Muscle layer of colon (tissue), 2 donors: ENCODE results near the gene IDI2.

ENCODE experiments used
- H3K27ac ChIP-seq: one replicate; pipeline ENCODE4 v1.7.0; 2013; ENCODE audit warnings: low read depth, mild to moderate bottlenecking, low read length, moderate library complexity
- H3K27me3 ChIP-seq, 2 donors: one replicate each; pipeline ENCODE4 v1.7.0; 2013; ENCODE audit warnings: low read length in 2 of 2, mild to moderate bottlenecking in 2 of 2; ENCODE audit not compliant: insufficient read depth in 2 of 2, control insufficient read depth in 1 of 2
- H3K36me3 ChIP-seq: one replicate; pipeline ENCODE4 v1.7.0; 2013; ENCODE audit warnings: mild to moderate bottlenecking, low read length; ENCODE audit not compliant: insufficient read depth
- H3K4me1 ChIP-seq: one replicate; pipeline ENCODE4 v1.7.0; 2013; ENCODE audit warnings: mild to moderate bottlenecking, low read length; ENCODE audit not compliant: insufficient read depth
- H3K4me3 ChIP-seq, 2 donors: one replicate each; pipeline ENCODE4 v1.7.0; 2013; ENCODE audit warnings: low read length in 2 of 2, low read depth in 1 of 2, mild to moderate bottlenecking in 1 of 2, moderate library complexity in 1 of 2
- H3K9ac ChIP-seq: one replicate; pipeline ENCODE4 v1.7.0; 2013; ENCODE audit warnings: low read length
- H3K9me3 ChIP-seq: one replicate; pipeline ENCODE4 v1.7.0; 2013; ENCODE audit warnings: mild to moderate bottlenecking, low read length
- donor health status: abdominal sarcoma.
- donor health status: Adenocarcinoma of cecum.

The IDI2 gene

GRCh38 chr10:974038-974784 lies 51.4 kb downstream of the IDI2 start:
- Histone ChIP-seq H3K27me3 (no peaks in the 10 kb centered on the region), H3K4me1 (peaks cover 9% of the 10 kb centered on the region), H3K9me3 (no peaks in the 10 kb centered on the region), H3K4me3 (no peak overlapping the region), H3K27ac (no peak overlapping the region), H3K36me3 (no peaks in the 10 kb centered on the region), H3K9ac (no peak overlapping the region)

GRCh38 chr10:972763-973162 lies 52.9 kb downstream of the IDI2 start:
- H3K27me3 ChIP-seq, result no peaks in the 10 kb centered on the region
- H3K27ac ChIP-seq, result no peak overlapping the region
- H3K9me3 ChIP-seq, result no peaks in the 10 kb centered on the region
- H3K9ac ChIP-seq, result no peak overlapping the region
- H3K4me1 ChIP-seq, result peaks cover 9% of the 10 kb centered on the region
- H3K36me3 ChIP-seq, result no peaks in the 10 kb centered on the region
- no peak overlapping the region for H3K4me3 ChIP-seq

- Histone ChIP-seq H3K9me3 (no peaks in the 10 kb centered on the region), H3K27ac (no peak overlapping the region), H3K9ac (no peak overlapping the region), H3K4me1 (peaks cover 9% of the 10 kb centered on the region), H3K27me3 (no peaks in the 10 kb centered on the region), H3K4me3 (no peak overlapping the region), H3K36me3 (no peaks in the 10 kb centered on the region)
These were observed 54.0 kb downstream of the IDI2 start for GRCh38 chr10:971613-972012.

- no peak overlapping the region for H3K4me3 ChIP-seq
- H3K36me3 ChIP-seq, result no peaks in the 10 kb centered on the region
- H3K27ac ChIP-seq, result no peak overlapping the region
- H3K9me3 ChIP-seq, result no peaks in the 10 kb centered on the region
- H3K4me1 ChIP-seq, result peaks cover 9% of the 10 kb centered on the region
- no peaks in the 10 kb centered on the region for H3K27me3 ChIP-seq
- H3K9ac ChIP-seq, result no peak overlapping the region
These were observed 54.5 kb downstream of the IDI2 start for GRCh38 chr10:971150-971542.

- no peak overlapping the region for H3K4me3 ChIP-seq
- no peaks in the 10 kb centered on the region for H3K9me3 ChIP-seq
- no peak overlapping the region for H3K27ac ChIP-seq
- peaks cover 9% of the 10 kb centered on the region for H3K4me1 ChIP-seq
- H3K36me3 ChIP-seq, result no peaks in the 10 kb centered on the region
- H3K9ac ChIP-seq, result no peak overlapping the region
- H3K27me3 ChIP-seq, result no peaks in the 10 kb centered on the region
These were observed 55.1 kb downstream of the IDI2 start for GRCh38 chr10:970311-971149.

GRCh38 chr10:969473-970150 lies 56.0 kb downstream of the IDI2 start:
- H3K27me3 ChIP-seq, result no peaks in the 10 kb centered on the region
- no peak overlapping the region for H3K27ac ChIP-seq
- no peak overlapping the region for H3K4me3 ChIP-seq
- H3K36me3 ChIP-seq, result no peaks in the 10 kb centered on the region
- H3K4me1 ChIP-seq, result peaks cover 9% of the 10 kb centered on the region
- no peak overlapping the region for H3K9ac ChIP-seq
- H3K9me3 ChIP-seq, result no peaks in the 10 kb centered on the region
